GM19023 (cell line): ENCODE results near the gene CD44.
A peak's percentile ranks its signal among the peaks of the same experiment; 100 is the strongest.

Experiments used
- ATAC-seq: cut with Tn5 transposase; IDR thresholded peaks from one replicate; pipeline ENCODE4 v1.9.1; 2021; ENCODE audit warnings: mild to moderate bottlenecking, moderate library complexity; ENCODE audit not compliant: unreplicated experiment

Gene CD44

DNA sequence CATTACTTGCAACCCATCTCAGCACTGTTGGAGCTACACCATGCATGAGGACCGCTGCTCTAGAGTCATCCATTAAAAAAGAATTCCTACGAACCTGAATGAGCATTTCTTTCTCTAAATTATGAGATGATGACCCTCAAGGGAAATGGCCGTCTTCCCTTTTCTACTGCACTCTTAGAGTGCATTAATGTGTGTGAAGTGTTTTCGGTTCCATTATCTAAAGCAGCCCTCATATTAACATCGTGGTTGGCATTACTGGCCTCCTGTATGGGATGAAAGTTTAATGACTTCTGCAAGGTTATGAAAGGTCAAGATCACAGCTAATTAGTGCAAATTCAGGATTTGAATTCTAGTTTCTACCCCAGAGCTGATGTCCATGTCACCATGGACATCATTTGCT, 16.7 kb downstream of the CD44 start:
- ATAC-seq = no peak

DNA sequence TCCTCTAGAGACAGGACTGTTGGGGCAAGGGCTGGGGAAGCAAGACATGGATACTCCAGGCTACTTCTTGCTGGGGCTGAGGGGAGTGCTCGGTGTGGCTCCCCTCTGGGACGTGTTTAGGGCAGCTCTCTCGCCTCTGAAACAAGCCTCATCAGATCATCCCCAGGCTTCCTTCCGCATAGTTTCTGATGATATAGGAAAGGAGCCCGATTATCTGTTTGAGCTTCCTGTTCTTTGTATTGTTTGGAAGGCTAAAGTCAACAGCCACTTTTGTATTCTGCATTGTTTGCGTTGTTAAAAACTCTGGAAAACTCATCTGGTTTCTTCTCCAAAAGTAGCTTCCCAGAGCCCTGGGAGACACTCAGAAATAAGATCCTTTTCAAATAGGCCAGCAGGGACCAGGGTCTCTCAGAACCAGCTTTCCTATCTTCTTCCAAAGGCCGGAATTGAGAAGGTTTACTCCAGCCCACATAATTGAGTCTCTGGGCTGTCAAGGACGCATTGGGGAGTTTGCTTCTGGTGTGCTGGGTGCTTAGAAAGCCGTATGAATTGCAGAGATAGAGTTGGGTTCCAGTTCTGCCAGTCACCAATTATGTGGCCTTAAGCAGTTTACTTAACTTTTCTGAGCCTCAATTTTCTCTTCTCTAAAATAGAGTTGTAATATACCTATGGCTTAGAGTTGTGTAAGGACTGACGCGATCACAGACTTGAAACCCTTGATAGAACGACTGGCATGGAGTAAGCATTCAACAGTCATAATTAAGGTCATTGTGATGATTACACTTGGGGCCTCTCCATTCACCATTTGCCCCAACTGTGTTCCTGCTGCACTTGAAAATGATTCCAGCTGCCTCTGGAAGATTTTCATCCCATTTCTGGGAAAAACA, 19.1 kb downstream of the CD44 start:
- no peak for ATAC-seq

DNA sequence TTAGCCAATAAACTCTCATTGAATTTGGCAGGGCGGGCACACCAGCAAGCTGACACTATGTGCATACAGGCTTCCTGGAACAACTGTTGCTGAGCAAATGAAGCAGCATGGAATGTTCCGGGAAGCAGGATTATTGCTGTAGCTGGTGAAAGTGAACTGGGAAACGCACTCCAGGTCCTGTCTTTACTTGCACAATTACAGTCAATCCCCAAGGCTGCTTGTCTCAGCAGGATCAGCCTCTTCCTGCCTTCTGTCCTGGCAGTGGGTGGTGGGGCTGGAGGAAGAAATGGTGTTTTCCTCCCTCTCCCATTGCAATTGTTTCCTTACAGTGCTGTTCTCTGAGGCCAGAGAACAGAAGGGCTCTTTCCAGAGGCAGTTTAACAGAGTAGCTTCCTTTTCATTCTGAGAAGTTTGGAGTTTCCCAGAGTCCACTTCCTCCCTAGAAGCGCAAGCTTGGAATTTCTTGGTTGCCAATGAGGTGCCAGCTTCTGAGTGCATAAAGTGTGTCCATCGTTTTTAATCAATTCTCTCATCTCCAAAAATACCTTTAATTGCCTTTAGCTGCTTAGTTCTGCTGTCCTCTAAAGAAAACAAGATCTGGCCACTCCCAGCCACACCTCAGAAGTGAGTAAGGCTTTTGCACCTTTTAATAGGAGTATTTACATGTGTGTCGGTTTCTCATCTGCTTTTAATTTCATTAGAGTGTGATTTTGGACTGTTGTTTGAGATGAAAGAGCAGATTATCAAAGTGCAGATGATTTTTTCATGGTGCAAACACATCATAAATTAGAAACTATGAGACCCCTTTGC, 19.9 kb downstream of the CD44 start:
- no peak for ATAC-seq

DNA sequence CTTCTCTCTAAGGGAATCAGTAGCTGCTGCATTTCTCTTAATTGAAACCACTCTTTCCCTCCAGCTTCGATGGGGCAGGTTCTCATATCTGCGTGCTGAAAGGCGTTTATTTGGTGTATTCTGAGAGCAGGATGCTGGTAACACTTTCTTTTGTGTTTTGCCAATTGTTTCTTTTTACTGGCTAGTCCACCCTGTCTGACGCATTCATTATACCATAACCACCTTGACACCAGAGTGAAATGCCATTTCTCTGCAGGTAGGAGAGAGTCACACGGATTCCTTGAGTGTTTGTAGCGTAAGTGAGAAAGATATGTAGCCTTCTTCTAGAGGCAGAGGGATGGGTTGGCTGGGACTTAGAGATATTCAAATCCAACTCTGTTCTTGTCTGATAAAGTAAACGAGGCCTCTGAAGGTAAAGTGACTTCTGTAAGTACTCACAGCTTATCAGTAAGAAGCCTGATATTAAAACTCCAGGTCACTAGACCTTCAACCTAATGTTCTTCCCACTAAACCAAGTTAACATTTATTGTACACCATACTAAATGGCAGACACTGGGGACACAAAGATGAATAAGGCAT, 21.4 kb downstream of the CD44 start:
- ATAC-seq = no peak

GRCh38 chr11:35160902-35161597, 22.1 kb downstream of the CD44 start:
- no peak for ATAC-seq

- ATAC-seq = no peak
Measured at GRCh38 chr11:35162745-35163144, 23.8 kb downstream of the CD44 start.

- ATAC-seq = no peak
Measured at GRCh38 chr11:35163209-35163608, 24.2 kb downstream of the CD44 start.

GRCh38 chr11:35163702-35164496, 24.9 kb downstream of the CD44 start:
- peak; percentile 39 for ATAC-seq

- no peak for ATAC-seq
Measured at GRCh38 chr11:35165030-35165422, 26.1 kb downstream of the CD44 start.

DNA sequence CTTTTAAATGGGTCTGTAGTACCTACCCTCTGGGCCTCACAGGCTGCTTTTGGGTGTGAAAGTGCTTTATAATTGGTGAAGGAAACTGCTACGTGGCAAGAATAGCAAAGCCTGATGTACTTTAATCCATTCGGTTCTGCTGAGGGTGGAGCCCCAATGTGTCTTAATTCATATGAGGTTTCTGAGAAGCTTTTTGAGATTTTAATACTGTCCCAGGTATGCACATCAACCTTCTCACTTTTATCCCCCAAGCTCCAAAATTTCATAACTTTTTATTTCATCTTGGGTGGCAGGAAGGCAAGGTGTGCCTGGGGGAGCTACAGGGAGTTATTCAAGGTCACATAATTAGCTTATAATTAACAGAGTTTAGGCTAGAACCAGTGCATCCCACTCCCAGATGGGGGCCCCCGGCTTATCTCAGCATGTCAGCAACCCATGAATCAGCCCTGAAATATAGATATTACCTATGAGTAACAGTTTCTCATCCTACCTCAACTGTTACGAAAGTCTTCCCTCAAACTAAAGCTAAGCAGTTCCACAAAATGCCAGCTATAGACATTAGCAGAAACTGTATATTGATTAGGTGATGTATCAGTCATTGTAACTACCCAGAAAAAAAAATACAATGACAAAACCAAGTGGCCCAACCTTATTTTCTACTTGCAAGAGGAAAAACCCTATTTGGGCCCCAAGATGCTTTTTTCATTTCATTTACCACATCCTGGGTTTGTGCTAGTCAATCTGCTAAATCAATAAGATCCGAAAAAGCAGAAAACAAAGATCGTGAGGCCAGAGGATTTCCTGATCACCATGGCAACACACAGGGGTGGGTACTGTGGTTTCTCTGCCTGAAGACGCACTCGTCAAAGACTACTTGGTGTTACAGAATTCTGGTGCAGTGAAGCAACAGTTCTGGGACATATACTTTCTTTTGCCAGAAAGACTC, 26.7 kb downstream of the CD44 start:
- ATAC-seq = peak; percentile 88

GRCh38 chr11:35166369-35167360, 27.7 kb downstream of the CD44 start:
- peak; percentile 3 for ATAC-seq

GRCh38 chr11:35167426-35167954, 28.5 kb downstream of the CD44 start:
- ATAC-seq = no peak

DNA sequence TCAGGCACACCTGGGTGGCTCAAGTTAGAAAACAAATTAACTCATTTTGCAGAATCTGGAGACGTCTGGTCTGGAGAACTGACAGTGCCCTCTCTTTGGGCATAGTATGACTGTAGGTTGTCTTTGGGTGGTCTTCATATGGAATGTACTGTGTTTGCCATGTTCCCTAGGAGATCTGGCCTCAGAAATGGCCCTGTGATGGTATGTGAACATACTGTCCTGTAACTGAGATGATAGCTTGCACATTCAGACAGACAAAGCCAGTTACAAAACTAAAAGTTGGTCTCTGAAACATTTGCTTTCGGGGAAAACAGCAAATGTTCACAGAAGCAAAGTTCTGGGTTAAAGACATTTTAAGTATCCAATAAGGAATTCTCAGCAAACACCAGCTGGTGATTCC, 29.7 kb downstream of the CD44 start:
- no peak for ATAC-seq

DNA sequence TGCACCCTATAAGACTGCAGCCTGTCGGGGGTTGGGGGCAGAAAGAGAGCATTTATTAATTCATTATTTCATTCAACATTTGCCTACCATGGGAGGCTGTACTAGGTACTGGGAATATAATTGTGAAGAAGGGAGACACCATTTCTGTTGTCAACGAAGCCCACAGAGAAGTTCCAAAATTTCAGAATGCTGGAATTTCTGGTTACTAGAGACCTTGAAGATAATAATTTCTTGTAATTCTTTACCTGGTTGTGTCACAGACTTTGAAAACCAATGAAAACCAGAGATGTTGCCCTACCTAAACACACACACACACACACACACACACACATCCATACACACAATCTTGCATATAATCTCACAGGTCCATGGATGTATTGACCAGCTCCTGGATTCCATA, 30.1 kb downstream of the CD44 start:
- ATAC-seq = no peak

DNA sequence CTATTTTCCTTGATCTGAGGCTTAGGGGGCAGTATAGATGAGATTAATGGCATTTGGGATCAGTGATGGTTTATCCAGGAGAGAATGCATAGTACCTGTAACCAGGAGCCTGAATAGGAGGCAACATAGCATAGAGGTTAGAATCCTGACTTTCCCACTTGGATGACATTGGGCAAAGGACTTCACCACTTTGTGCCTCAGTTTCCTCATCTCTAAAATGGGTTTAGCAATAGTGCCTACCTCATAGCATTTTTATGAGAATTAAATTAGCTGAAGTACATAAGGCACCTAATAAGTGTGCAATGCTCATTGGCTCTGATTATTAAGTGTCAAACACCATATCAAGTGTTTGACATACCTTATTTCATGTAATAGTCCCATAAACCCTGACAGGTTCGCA, 30.8 kb downstream of the CD44 start:
- no peak for ATAC-seq

DNA sequence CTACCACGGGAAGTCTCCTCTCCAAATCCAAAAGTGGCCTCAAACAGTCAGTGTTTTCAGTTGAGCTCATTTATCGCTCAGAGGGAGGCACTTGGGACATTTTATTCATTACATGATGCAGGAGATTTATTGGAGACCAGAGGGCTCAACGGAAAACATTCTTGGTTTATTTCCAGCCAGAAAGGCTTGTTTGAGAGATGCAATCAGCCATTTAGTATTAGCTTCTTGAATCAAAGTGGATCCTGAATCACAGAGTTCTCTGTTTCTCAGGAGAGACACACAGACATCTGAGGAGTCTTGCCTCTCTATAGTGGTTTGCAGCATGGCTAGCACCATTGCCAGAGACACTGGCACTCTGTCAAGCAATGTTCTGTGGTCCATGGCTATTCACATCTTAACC, 31.5 kb downstream of the CD44 start:
- no peak for ATAC-seq

- no peak for ATAC-seq
Measured at GRCh38 chr11:35171226-35171625, 32.3 kb downstream of the CD44 start.

DNA sequence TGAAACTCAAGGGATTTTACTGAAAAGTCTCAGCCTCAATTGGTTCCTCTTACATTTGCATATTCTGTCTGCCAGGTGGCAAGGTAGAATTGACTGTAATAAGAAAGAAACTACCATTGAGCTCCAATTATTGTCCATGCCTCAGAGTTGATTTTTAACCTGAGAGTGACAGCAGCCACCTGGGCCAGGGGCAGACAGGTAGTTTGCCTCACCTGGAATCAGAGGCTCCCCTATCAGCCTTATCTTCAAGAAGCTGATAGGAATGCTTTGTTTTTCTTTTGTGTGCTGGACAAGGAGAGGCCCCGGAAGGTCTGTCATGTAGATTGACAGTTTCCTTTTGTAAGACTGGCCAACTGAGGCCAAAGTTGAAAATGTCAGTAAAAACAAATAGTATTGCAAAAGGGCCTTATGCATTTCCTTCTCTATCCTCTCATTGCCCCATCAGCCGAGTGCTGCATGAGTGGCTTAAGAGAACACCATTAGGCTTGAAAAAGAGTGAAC, 34.1 kb downstream of the CD44 start:
- no peak for ATAC-seq
